Nephron progenitor cell (in vitro differentiated cells): ENCODE data around the gene HEXIM1.

ENCODE experiments used
- DNase-seq: peaks from one replicate; pipeline ENCODE4 v3.0.0; 2021
- H3K27ac Mint-ChIP-seq: 2 replicates; pipeline ENCODE4 v1.8.0; 2021; ENCODE audit warnings: mild to moderate bottlenecking, moderate library complexity, mixed read lengths
- H3K27me3 Mint-ChIP-seq: 2 replicates; pipeline ENCODE4 v1.8.0; 2021; ENCODE audit warnings: mild to moderate bottlenecking, low read depth, mixed read lengths; ENCODE audit not compliant: poor library complexity
- H3K36me3 Mint-ChIP-seq: 2 replicates; pipeline ENCODE4 v1.8.0; 2021; ENCODE audit warnings: low read depth, mixed read lengths
- H3K4me1 Mint-ChIP-seq: 2 replicates; pipeline ENCODE4 v1.8.0; 2021; ENCODE audit warnings: mixed read lengths
- H3K4me3 Mint-ChIP-seq: 2 replicates; pipeline ENCODE4 v1.8.0; 2021; ENCODE audit warnings: mild to moderate bottlenecking, moderate library complexity, mixed read lengths
- H3K9me3 Mint-ChIP-seq: 2 replicates; pipeline ENCODE4 v1.8.0; 2021; ENCODE audit warnings: mild to moderate bottlenecking, moderate library complexity, mixed read lengths
- CTCF ChIP-seq: fragments of 200-600 bp; sonication (generic); IDR thresholded peaks from 2 replicates; pipeline ENCODE4 v1.5.0; 2021; ENCODE audit warnings: antibody characterized with exemption

The HEXIM1 gene

DNA sequence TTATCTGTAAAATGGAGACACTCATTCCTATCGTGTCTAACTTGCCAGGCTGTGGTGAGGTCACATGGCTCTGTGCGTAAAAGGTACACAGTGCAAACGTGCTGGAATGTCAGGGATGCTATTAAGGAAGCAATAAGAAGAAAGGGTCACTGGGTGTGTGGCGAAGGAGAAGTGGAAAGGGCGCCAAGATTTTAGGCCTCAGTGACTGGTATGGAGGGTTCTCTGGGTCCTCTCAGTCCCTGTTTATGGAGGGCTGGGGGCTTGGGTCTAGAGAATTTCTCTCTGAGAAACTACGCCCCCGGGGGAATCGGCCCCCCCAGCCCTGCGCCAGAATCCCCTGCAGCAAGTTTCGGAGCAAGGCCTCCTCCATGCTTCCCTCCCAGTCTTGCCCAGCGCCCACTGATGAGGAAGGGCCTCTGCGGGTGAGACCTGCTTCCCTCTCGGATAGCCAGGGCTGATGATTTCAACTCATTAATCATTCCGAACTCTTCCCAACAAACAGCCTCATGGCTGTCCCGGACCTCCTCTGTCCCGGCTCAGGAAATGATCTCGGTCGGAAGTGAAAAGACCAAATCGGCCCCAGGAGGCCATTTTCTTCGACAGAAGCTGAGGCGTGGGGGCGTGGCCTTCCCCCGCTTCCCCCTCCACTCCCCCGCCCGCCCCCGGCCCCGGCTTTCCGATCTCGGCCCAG is 1.2 kb upstream of the HEXIM1 start:
- Mint-ChIP-seq H3K27ac (peak overlapping the region; percentile 100), H3K4me3 (peak overlapping the region; percentile 100), H3K27me3 (peaks cover 9% of the 10 kb centered on the region), H3K9me3 (no peaks in the 10 kb centered on the region), H3K36me3 (no peaks in the 10 kb centered on the region), H3K4me1 (peaks cover 55% of the 10 kb centered on the region)
- TF ChIP-seq CTCF: no peak
- no peak for DNase-seq

DNA sequence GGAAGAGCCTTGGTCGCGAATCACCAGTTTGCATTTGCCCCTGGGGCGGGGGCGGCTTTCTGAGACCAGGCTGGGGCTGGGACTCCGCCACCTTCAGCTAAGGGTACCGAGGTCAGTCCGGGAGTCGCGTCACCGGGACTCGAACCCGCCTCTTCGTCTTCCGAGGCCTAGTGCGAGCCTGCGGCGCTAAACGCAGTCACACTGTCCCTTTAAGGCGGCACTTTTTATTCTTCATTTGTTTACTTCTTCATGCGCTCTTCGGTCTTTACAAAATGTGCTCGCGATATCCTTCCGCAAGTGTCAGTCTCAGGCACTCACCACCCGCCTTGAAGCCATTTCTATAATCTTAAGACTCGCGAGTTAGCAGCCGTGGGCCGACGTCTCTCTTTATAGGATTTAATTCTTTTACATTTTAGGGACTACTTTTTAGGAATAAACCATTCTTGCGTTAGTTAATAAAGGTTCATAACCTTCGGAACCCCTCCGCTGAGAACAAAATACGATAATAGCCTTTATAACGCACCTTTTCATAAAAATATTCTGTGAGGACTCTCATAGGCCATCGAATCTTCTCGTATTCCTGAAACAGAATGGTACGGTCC is 593 bp upstream of the HEXIM1 start:
- Mint-ChIP-seq H3K36me3 (no peaks in the 10 kb centered on the region), H3K27ac (peak overlapping the region; percentile 100), H3K4me3 (peak overlapping the region; percentile 100), H3K27me3 (peaks cover 9% of the 10 kb centered on the region), H3K4me1 (peaks cover 55% of the 10 kb centered on the region), H3K9me3 (no peaks in the 10 kb centered on the region)
- peak; percentile 78 for DNase-seq
- no peak for TF ChIP-seq CTCF

DNA sequence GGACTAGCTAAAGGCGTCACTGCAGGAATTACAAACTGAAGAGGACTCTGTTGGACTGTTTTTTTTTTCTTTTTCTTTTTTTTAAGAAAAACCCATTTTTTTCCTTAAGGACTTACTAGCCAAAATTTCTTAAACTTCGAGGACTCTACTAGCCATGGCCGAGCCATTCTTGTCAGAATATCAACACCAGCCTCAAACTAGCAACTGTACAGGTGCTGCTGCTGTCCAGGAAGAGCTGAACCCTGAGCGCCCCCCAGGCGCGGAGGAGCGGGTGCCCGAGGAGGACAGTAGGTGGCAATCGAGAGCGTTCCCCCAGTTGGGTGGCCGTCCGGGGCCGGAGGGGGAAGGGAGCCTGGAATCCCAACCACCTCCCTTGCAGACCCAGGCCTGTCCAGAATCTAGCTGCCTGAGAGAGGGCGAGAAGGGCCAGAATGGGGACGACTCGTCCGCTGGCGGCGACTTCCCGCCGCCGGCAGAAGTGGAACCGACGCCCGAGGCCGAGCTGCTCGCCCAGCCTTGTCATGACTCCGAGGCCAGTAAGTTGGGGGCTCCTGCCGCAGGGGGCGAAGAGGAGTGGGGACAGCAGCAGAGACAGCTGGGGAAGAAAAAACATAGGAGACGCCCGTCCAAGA is 878 bp downstream of the HEXIM1 start:
- peaks cover 40% of the 10 kb centered on the region for H3K4me1 Mint-ChIP-seq
- peaks cover 9% of the 10 kb centered on the region for H3K27me3 Mint-ChIP-seq
- H3K36me3 Mint-ChIP-seq: no peaks in the 10 kb centered on the region
- H3K27ac Mint-ChIP-seq: peak overlapping the region; percentile 100
- peak; percentile 60 for TF ChIP-seq CTCF
- peak; percentile 84 for DNase-seq
- H3K4me3 Mint-ChIP-seq: peak overlapping the region; percentile 100
- H3K9me3 Mint-ChIP-seq: no peaks in the 10 kb centered on the region

GRCh38 chr17:45149669-45150664 is 1.7 kb downstream of the HEXIM1 start:
- Mint-ChIP-seq H3K36me3 (no peaks in the 10 kb centered on the region), H3K27me3 (peaks cover 9% of the 10 kb centered on the region), H3K4me3 (peak overlapping the region; percentile 100), H3K27ac (peak overlapping the region; percentile 100), H3K9me3 (no peaks in the 10 kb centered on the region), H3K4me1 (peaks cover 38% of the 10 kb centered on the region)
- DNase-seq: peak; percentile 58
- TF ChIP-seq CTCF: no peak

- H3K27ac Mint-ChIP-seq: peak overlapping the region; percentile 41
- no peak for DNase-seq
Observed at GRCh38 chr17:45150911-45151809, 2.9 kb downstream of the HEXIM1 start.

More at GRCh38 chr17:45150911-45151809, 2.9 kb downstream of the HEXIM1 start:
- peaks cover 12% of the 10 kb centered on the region for H3K27me3 Mint-ChIP-seq
- H3K36me3 Mint-ChIP-seq: peaks cover 8% of the 10 kb centered on the region
- H3K4me3 Mint-ChIP-seq: peak overlapping the region; percentile 100
- no peaks in the 10 kb centered on the region for H3K9me3 Mint-ChIP-seq
- H3K4me1 Mint-ChIP-seq: peaks cover 39% of the 10 kb centered on the region
- TF ChIP-seq CTCF: no peak
